ENCODE measurements around the gene TMEM141.

GRCh38 chr9:136796238-136796774, 5.2 kb downstream of the TMEM141 start, which contains the start of gene CCDC183:
- TF ChIP-seq POLR2A (IDR thresholded peaks at IDR 0.05) (no peak), POLR2AphosphoS5 (IDR thresholded peaks at IDR 0.05) (no peak)
